ENCODE data around the gene RANBP1. TPM values are rescaled to one million over a fixed set of nuclear protein-coding genes. Genes with fewer than 3 reads are reported as not detected.

RANBP1 gene
- total RNA-seq, 1 experiment from 2014 or later: 522 TPM

DNA sequence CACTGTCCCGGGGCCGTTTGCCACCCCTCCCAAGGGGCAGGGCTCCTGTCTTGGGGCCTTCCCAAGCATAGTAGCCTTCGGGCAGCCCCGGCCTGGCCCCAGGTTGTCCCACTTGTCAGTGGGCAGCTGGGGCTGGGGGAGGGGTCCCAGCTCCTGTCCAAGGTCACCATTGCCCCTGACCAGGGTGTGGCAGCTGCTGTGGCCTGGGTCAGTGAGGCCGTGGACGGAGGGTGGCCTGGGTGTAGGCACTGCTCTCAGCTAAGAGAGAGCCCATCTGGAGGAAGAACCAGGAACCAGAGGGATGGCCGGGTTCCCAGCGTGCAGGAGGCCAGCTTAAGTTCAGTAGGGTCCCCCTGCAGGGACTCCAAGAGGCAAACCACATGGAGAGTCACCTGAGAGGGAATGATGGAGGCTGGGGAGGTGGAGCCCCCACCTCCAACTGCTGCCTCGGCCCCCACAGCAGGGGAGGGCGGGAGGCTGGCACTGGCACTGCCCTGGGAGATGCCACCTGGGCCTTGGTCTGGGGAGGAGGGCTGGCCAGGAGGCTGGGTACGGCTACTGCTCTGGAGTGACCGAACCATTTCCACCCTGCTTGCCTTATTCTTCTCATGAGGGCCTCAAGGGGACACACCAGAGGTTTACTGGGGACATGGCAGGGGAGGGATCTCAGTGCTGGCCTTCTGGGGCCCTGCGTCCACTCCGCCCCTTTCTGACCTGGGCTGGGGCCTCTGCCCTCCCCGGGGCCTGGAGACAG, 41.7 kb downstream of the RANBP1 start:
- Histone ChIP-seq H3K18ac (ENCODE audit: insufficient read length, low read depth, low read length) (no peak overlapping the region), H2BK12ac (ENCODE audit: insufficient read length, low read depth, low read length) (no peak overlapping the region), H3K27ac (ENCODE audit: insufficient read length, low read depth, low read length) (no peak overlapping the region), H3K79me1 (ENCODE audit: insufficient read depth, low read depth, low read length, poor library complexity, severe bottlenecking) (no peaks in the 10 kb centered on the region), H2BK15ac (ENCODE audit: low read depth, low read length) (no peak overlapping the region), H4K8ac (replicated peaks; ENCODE audit: insufficient read length, low read depth, low read length) (no peak overlapping the region), H4K20me1 (ENCODE audit: control insufficient read depth, insufficient read depth, insufficient read length) (no peaks in the 10 kb centered on the region), H2BK20ac (ENCODE audit: low read depth, low read length, poor library complexity, severe bottlenecking) (no peak overlapping the region), H3K4me1 (ENCODE audit: insufficient read depth, low read length) (no peaks in the 10 kb centered on the region), H3K79me2 (ENCODE audit: insufficient read depth, low read length) (no peaks in the 10 kb centered on the region), H3K9ac (ENCODE audit: extremely low read depth, insufficient read length, low read length) (no peak overlapping the region), H3T11ph (ENCODE audit: low read length) (no peak overlapping the region), H3K14ac (ENCODE audit: insufficient read depth, low read length) (no peak overlapping the region), H3K27me3 (ENCODE audit: insufficient read depth, low read length) (no peaks in the 10 kb centered on the region), H3K9me3 (ENCODE audit: control insufficient read depth, low read depth, low read length) (no peaks in the 10 kb centered on the region), H3K56ac (ENCODE audit: insufficient read length, low read depth, low read length) (no peak overlapping the region), H3K23me2 (ENCODE audit: insufficient read length, low read depth, low read length, poor library complexity, severe bottlenecking) (peaks cover 5% of the 10 kb centered on the region), H3K23ac (ENCODE audit: insufficient read length, low read depth, low read length) (no peak overlapping the region), H3K4me2 (ENCODE audit: insufficient read depth, insufficient read length, low read length) (no peak overlapping the region), H4K5ac (ENCODE audit: insufficient read length, low read depth, low read length) (no peak overlapping the region), H2AK5ac (ENCODE audit: insufficient read length, low read length) (no peak overlapping the region), H2BK5ac (ENCODE audit: insufficient read length, low read length) (no peak overlapping the region), H4K91ac (ENCODE audit: insufficient read length, low read depth, low read length) (no peak overlapping the region), H3K4ac (ENCODE audit: low read depth, low read length) (no peak overlapping the region), H2AFZ (ENCODE audit: low read length) (no peak overlapping the region), H2BK120ac (ENCODE audit: low read depth, low read length, poor library complexity, severe bottlenecking) (no peak overlapping the region)
- no CpG with 5 or more reads among the region's 15 CpGs for WGBS (ENCODE audit: extremely low coverage, insufficient read length, low lambda C conversion rate)
- Mint-ChIP-seq H3K4me3 (no peak overlapping the region), H3K36me3 (ENCODE audit: insufficient read depth in 1 of 3, low read depth in 3 of 3) (no peaks in the 10 kb centered on the region), H3K9me3 (peaks cover 0 to 6% of the 10 kb centered on the region in 2 experiments; a peak in 1 of 5 replicates), H3K27ac (no peak overlapping the region; a peak in 1 of 7 replicates), H3K27me3 (ENCODE audit: low read depth) (no peaks in the 10 kb centered on the region), H3K4me1 (peaks cover 6 to 14% of the 10 kb centered on the region in 2 experiments)
- TF ChIP-seq, protein P1, sequence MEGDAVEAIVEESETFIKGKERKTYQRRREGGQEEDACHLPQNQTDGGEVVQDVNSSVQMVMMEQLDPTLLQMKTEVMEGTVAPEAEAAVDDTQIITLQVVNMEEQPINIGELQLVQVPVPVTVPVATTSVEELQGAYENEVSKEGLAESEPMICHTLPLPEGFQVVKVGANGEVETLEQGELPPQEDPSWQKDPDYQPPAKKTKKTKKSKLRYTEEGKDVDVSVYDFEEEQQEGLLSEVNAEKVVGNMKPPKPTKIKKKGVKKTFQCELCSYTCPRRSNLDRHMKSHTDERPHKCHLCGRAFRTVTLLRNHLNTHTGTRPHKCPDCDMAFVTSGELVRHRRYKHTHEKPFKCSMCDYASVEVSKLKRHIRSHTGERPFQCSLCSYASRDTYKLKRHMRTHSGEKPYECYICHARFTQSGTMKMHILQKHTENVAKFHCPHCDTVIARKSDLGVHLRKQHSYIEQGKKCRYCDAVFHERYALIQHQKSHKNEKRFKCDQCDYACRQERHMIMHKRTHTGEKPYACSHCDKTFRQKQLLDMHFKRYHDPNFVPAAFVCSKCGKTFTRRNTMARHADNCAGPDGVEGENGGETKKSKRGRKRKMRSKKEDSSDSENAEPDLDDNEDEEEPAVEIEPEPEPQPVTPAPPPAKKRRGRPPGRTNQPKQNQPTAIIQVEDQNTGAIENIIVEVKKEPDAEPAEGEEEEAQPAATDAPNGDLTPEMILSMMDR (conservative IDR thresholded peaks at IDR 0.05): no peak
- no peak for DNase-seq

All from H9 (cell line).